Keratinocyte (primary cell): ENCODE measurements around the gene PARVA. TPM values are rescaled to one million over a fixed set of nuclear protein-coding genes. Genes with fewer than 3 reads are reported as not detected.

Experiments used
- DNase-seq: peaks from one replicate; pipeline ENCODE4 v3.0.0-alpha.2; 2011; ENCODE audit warnings: low read depth, missing footprints, low spot score
- FAIRE-seq: peaks from 2 replicates; lab custom pipeline; 2011; peaks lifted over from hg19 to GRCh38; lab: Jason Lieb, UNC
- H2AFZ ChIP-seq: 2 replicates; pipeline ENCODE4 v1.6.0; 2012; ENCODE audit warnings: low read length, control low read depth, inconsistent platforms; ENCODE audit not compliant: control insufficient read depth
- H3K27ac ChIP-seq: 2 replicates; pipeline ENCODE4 v1.5.1; 2011; ENCODE audit warnings: low read length; ENCODE audit not compliant: control insufficient read depth, insufficient read depth
- H3K27me3 ChIP-seq: 3 replicates; pipeline ENCODE4 v1.6.0; 2011; ENCODE audit warnings: low read length; ENCODE audit not compliant: control insufficient read depth, insufficient read depth; ENCODE audit errors: extremely low read depth
- H3K36me3 ChIP-seq, 2 experiments: 2 replicates in 1 of 2; 3 replicates in 1 of 2; pipeline ENCODE4 v1.5.1; 2011; ENCODE audit warnings: low read length in 2 of 2, mild to moderate bottlenecking in 1 of 2; ENCODE audit not compliant: control insufficient read depth in 2 of 2, insufficient read depth in 2 of 2; ENCODE audit errors: extremely low read depth in 1 of 2
- H3K4me1 ChIP-seq: 3 replicates; pipeline ENCODE4 v1.5.1; 2011; ENCODE audit warnings: low read length; ENCODE audit not compliant: control insufficient read depth, insufficient read depth; ENCODE audit errors: extremely low read depth
- H3K4me2 ChIP-seq: 3 replicates; pipeline ENCODE4 v1.6.0; 2011; ENCODE audit warnings: low read depth, low read length; ENCODE audit not compliant: control insufficient read depth, insufficient read depth; ENCODE audit errors: extremely low read depth
- H3K4me3 ChIP-seq, 3 experiments: fragments of 200-600 bp in 1 of 3; sonication (generic) in 1 of 3; 2 replicates in 2 of 3; 3 replicates in 1 of 3; pipeline ENCODE4 v1.5.1; 2011 to 2016; ENCODE audit warnings: low read length in 3 of 3, mild to moderate bottlenecking in 3 of 3, control low read depth in 2 of 3, inconsistent platforms in 1 of 3, low read depth in 1 of 3, mixed read lengths in 1 of 3, mixed run types in 1 of 3, moderate library complexity in 1 of 3; ENCODE audit not compliant: control insufficient read depth in 2 of 3, insufficient read depth in 2 of 3; ENCODE audit errors: extremely low read depth in 1 of 3
- H3K79me2 ChIP-seq: 2 replicates; pipeline ENCODE4 v1.6.0; 2012; ENCODE audit warnings: low read length; ENCODE audit not compliant: control insufficient read depth, insufficient read depth
- H3K9ac ChIP-seq: 3 replicates; pipeline ENCODE4 v1.6.0; 2011; ENCODE audit warnings: low read length; ENCODE audit not compliant: control insufficient read depth, insufficient read depth; ENCODE audit errors: extremely low read depth
- H3K9me1 ChIP-seq: 3 replicates; pipeline ENCODE4 v1.6.0; 2011; ENCODE audit warnings: low read length; ENCODE audit not compliant: control insufficient read depth, insufficient read depth; ENCODE audit errors: extremely low read depth
- H3K9me3 ChIP-seq: 2 replicates; pipeline ENCODE4 v1.5.1; 2012; ENCODE audit warnings: low read depth, low read length; ENCODE audit not compliant: control insufficient read depth
- H4K20me1 ChIP-seq: 3 replicates; pipeline ENCODE4 v1.6.0; 2011; ENCODE audit warnings: low read length; ENCODE audit not compliant: control insufficient read depth, insufficient read depth; ENCODE audit errors: extremely low read depth
- CTCF ChIP-seq, 3 experiments: IDR thresholded peaks in 1 of 3; conservative IDR thresholded peaks in 1 of 3; optimal IDR thresholded peaks in 1 of 3; 2 replicates in 2 of 3; 3 replicates in 1 of 3; pipeline versions ENCODE3 to v1.5.1; 2011; ENCODE audit warnings: low read length in 3 of 3, mild to moderate bottlenecking in 3 of 3, moderate library complexity in 2 of 3, control low read depth in 1 of 3, inconsistent platforms in 1 of 3; ENCODE audit not compliant: insufficient read depth in 2 of 3; ENCODE audit errors: extremely low read depth in 1 of 3
- EZH2 ChIP-seq: IDR thresholded peaks from one replicate; pipeline ENCODE4 v1.6.1; 2012; ENCODE audit warnings: inconsistent platforms, mild to moderate bottlenecking, low read length, moderate library complexity
- dilution Hi-C: fragments of 300-500 bp; cut with MboI; formaldehyde crosslinking; loops from one replicate; pipeline ENCODE4 v1.7.0; 2020; ENCODE audit warnings: low sequenced_read_pairs; ENCODE audit not compliant: extremely low pct_ligation_motif_present
- polyA plus RNA-seq, 5 experiments: library from polyadenylated mRNA; depleted of rRNA in 3 of 5; stranded (reverse) in 3 of 5; stranded (forward) in 1 of 5; unstranded in 1 of 5; fragments of >200 nt; gene quantifications; 1 replicate in 1 of 5; 2 replicates in 3 of 5; 3 replicates in 1 of 5; pipeline versions ENCODE4 v1.2.1 to v1.2.3, GENCODE V29; 2011 to 2012; ENCODE audit warnings: missing spikeins in 2 of 5, low read depth in 1 of 5, low replicate concordance in 1 of 5

PARVA gene
- polyA plus RNA-seq, 1 donor (not counting 4 experiments of a cell fraction or from before 2014, with no cell fraction given) = 28.9 TPM

- Histone ChIP-seq H3K36me3 (peaks cover 5 to 11% of the 10 kb centered on the region in 2 experiments), H4K20me1 (no peaks in the 10 kb centered on the region), H3K27ac (no peak overlapping the region), H3K9ac (no peak overlapping the region), H3K4me1 (peaks cover 14% of the 10 kb centered on the region), H3K79me2 (no peaks in the 10 kb centered on the region), H2AFZ (no peak overlapping the region), H3K4me3 (no peak overlapping the region), H3K4me2 (no peak overlapping the region), H3K9me3 (no peaks in the 10 kb centered on the region), H3K9me1 (peaks cover 4% of the 10 kb centered on the region), H3K27me3 (no peaks in the 10 kb centered on the region)
- no peak for DNase-seq
- dilution Hi-C loops = no loop called here
- TF ChIP-seq EZH2 (no peak), CTCF (optimal IDR thresholded peaks at IDR 0.05 in 1 of 3, IDR thresholded peaks at IDR 0.05 in 1 of 3, conservative IDR thresholded peaks at IDR 0.05 in 1 of 3; ENCODE audit: extremely low read depth in 1 of 3, insufficient read depth in 2 of 3, low read length in 3 of 3) (no peak)
- FAIRE-seq = no peak
Observed at GRCh38 chr11:12532580-12532979, 155.2 kb downstream of the PARVA start.

GRCh38 chr11:12534549-12534948, 157.2 kb downstream of the PARVA start:
- TF ChIP-seq CTCF (optimal IDR thresholded peaks at IDR 0.05 in 1 of 3, IDR thresholded peaks at IDR 0.05 in 1 of 3, conservative IDR thresholded peaks at IDR 0.05 in 1 of 3; ENCODE audit: extremely low read depth in 1 of 3, insufficient read depth in 2 of 3, low read length in 3 of 3) (no peak), EZH2 (no peak)
- peaks cover 22% of the 10 kb centered on the region for H3K4me1 ChIP-seq
- H4K20me1 ChIP-seq = no peaks in the 10 kb centered on the region
- H2AFZ ChIP-seq = no peak overlapping the region
- peaks cover 4% of the 10 kb centered on the region for H3K9me1 ChIP-seq
- H3K79me2 ChIP-seq = no peaks in the 10 kb centered on the region
- H3K4me2 ChIP-seq = no peak overlapping the region
- H3K9me3 ChIP-seq = no peaks in the 10 kb centered on the region
- no peak overlapping the region for H3K27ac ChIP-seq
- H3K4me3 ChIP-seq = no peak overlapping the region
- H3K36me3 ChIP-seq = peaks cover 0 to 4% of the 10 kb centered on the region in 2 experiments
- FAIRE-seq (no peak), DNase-seq (no peak)
- H3K27me3 ChIP-seq = no peaks in the 10 kb centered on the region
- dilution Hi-C loops = no loop called here
- no peak overlapping the region for H3K9ac ChIP-seq
